ENCODE results near the gene IGLON5. TPM values are rescaled to one million over a fixed set of nuclear protein-coding genes. Genes with fewer than 3 reads are reported as not detected.

IGLON5 gene
- total RNA-seq, 1 donor from 2014 or later, result not detected

GRCh38 chr19:51364200-51365106 is 53.0 kb downstream of the IGLON5 start:
- intact Hi-C loops (cut with micrococcal nuclease), result loop anchor here (10.0 kb wide), 1 partner anchor 1030 kb away; no protein-coding TSS in a partner anchor

GRCh38 chr19:51365211-51365964 is 53.9 kb downstream of the IGLON5 start:
- intact Hi-C loops (cut with micrococcal nuclease), result loop anchor here (10.0 kb wide), 1 partner anchor 1031 kb away; no protein-coding TSS in a partner anchor

GRCh38 chr19:51365965-51366388 is 54.5 kb downstream of the IGLON5 start, which contains the start of gene ETFB:
ETFB (minus strand) TSS chr19:51366388; CDS start chr19:51366326, 62 bp downstream.
- intact Hi-C loops (cut with micrococcal nuclease), result loop anchor here (1.0 to 10.0 kb wide), 3 partner anchors 41 to 1031 kb away; no protein-coding TSS in a partner anchor

GRCh38 chr19:51366389-51367254 is 55.2 kb downstream of the IGLON5 start:
- intact Hi-C loops (cut with micrococcal nuclease), result loop anchor here (1.0 to 10.0 kb wide), 8 partner anchors 27 to 1032 kb away; partner anchors contain the start of gene CTU1

- intact Hi-C loops (cut with micrococcal nuclease), result loop anchor here (1.0 to 10.0 kb wide), 6 partner anchors 27 to 1032 kb away; partner anchors contain the start of gene CTU1
Measured at GRCh38 chr19:51367255-51367564, 55.8 kb downstream of the IGLON5 start.

GRCh38 chr19:51367565-51368365 is 56.3 kb downstream of the IGLON5 start:
- intact Hi-C loops (cut with micrococcal nuclease), result loop anchor here (1.0 to 10.0 kb wide), 6 partner anchors 27 to 1033 kb away; partner anchors contain the start of gene CTU1

GRCh38 chr19:51368366-51369282 is 57.2 kb downstream of the IGLON5 start, which contains the start of gene CLDND2:
CLDND2 (minus strand) TSS chr19:51369003; CDS start chr19:51368577, 426 bp downstream.
- intact Hi-C loops (cut with micrococcal nuclease), result loop anchor here (10.0 kb wide), 1 partner anchor 1034 kb away; no protein-coding TSS in a partner anchor

- intact Hi-C loops (cut with micrococcal nuclease), result no loop called here
Measured at GRCh38 chr19:51370230-51370629, 58.8 kb downstream of the IGLON5 start.

GRCh38 chr19:51371186-51371690 is 59.8 kb downstream of the IGLON5 start:
- intact Hi-C loops (cut with micrococcal nuclease), result no loop called here

- intact Hi-C loops (cut with micrococcal nuclease), result no loop called here
Measured at GRCh38 chr19:51372021-51372648, 60.7 kb downstream of the IGLON5 start.

- intact Hi-C loops (cut with micrococcal nuclease), result no loop called here
Measured at GRCh38 chr19:51372649-51373504, 61.4 kb downstream of the IGLON5 start, which contains the start of gene NKG7. NKG7 (minus strand) TSS chr19:51372654; CDS start chr19:51372535, 119 bp downstream.

GRCh38 chr19:51375504-51376221 is 64.2 kb downstream of the IGLON5 start:
- intact Hi-C loops (cut with micrococcal nuclease), result loop anchor here (1.0 kb wide), 1 partner anchor 19 kb away; no protein-coding TSS in a partner anchor

GRCh38 chr19:51377422-51377821 is 66.0 kb downstream of the IGLON5 start:
- intact Hi-C loops (cut with micrococcal nuclease), result no loop called here

- intact Hi-C loops (cut with micrococcal nuclease), result no loop called here
Measured at GRCh38 chr19:51380379-51380778, 68.9 kb downstream of the IGLON5 start.

Measured in T-helper 1 cell treated with Interleukin-12 subunit alpha and Interleukin-12 subunit beta and Interleukin-4 antibody, amounts not matched to agents 30 ng/mL and 1 ng/mL, for 36 hours (primary cell).